Gastrocnemius medialis (tissue), 4 donors: ENCODE results near the gene CFAP69. TPM values are rescaled to one million over a fixed set of nuclear protein-coding genes. Genes with fewer than 3 reads are reported as not detected.

ENCODE experiments used
- ATAC-seq, 2 donors: fragments of 150-250 bp; one replicate each; pipeline ENCODE4 v1.9.1; 2016
- DNase-seq, 2 donors: peaks; one replicate each; pipeline ENCODE4 v3.0.0-alpha.2; 2019
- H3K27ac ChIP-seq, 4 donors: fragments of 200-600 bp; sonication (generic); 1 replicate in 1 of 4; 2 replicates in 3 of 4; pipeline ENCODE4 v1.5.1; 2016 to 2018; ENCODE audit warnings: mild to moderate bottlenecking in 2 of 4, moderate library complexity in 1 of 4
- H3K27me3 ChIP-seq, 3 donors: fragments of 200-600 bp; sonication (generic) in 2 of 3; 1 replicate in 1 of 3; 2 replicates in 2 of 3; pipeline versions ENCODE4 v1.5.1 to v1.6.0; 2016 to 2019; ENCODE audit warnings: mild to moderate bottlenecking in 1 of 3, moderate library complexity in 1 of 3
- H3K36me3 ChIP-seq, 2 donors: fragments of 200-600 bp; sonication (generic) in 1 of 2; one replicate each; pipeline ENCODE4 v1.5.1; 2017 to 2018
- H3K4me1 ChIP-seq, 2 donors: fragments of 200-600 bp; sonication (generic) in 1 of 2; one replicate each; pipeline ENCODE4 v1.5.1; 2016 to 2017; ENCODE audit warnings: mild to moderate bottlenecking in 2 of 2
- H3K4me3 ChIP-seq, 4 donors: fragments of 200-600 bp; sonication (generic) in 3 of 4; 1 replicate in 1 of 4; 2 replicates in 3 of 4; pipeline ENCODE4 v1.5.1; 2016 to 2019; ENCODE audit warnings: mild to moderate bottlenecking in 2 of 4
- H3K9me3 ChIP-seq, 3 donors: fragments of 200-600 bp; sonication (generic) in 2 of 3; 1 replicate in 1 of 3; 2 replicates in 2 of 3; pipeline ENCODE4 v1.5.1; 2016 to 2019
- POLR2A ChIP-seq, 2 donors: fragments of 450-650 bp; IDR thresholded peaks; one replicate each; pipeline ENCODE4 v1.6.1; 2017; ENCODE audit warnings: antibody characterized with exemption in 2 of 2, mild to moderate bottlenecking in 2 of 2, moderate library complexity in 2 of 2
- in situ Hi-C, 4 donors: fragments of 200-750 bp; cut with MboI; loops; one replicate each; pipeline versions ENCODE4 v1.15.0 to v1.8.0; 2017; ENCODE audit warnings: low sequenced_read_pairs in 4 of 4
- intact Hi-C: fragments of 100-400 bp; cut with DNase I; formaldehyde crosslinking; loops from one replicate; pipeline ENCODE4 v1.15.1; 2023; ENCODE audit warnings: low total_unique reads
- total RNA-seq, 4 donors: library from RNA; depleted of rRNA; stranded (reverse); fragments of >200 nt; gene quantifications; one replicate each; pipeline versions ENCODE4 v1.1.0 to v1.2.3, GENCODE V29; 2016
- TF ChIP-seq, protein P1 (sequence below), 5 experiments: fragments of 450-650 bp in 3 of 5; fragments of 200-600 bp in 2 of 5; sonication (generic) in 2 of 5; IDR thresholded peaks in 4 of 5; conservative IDR thresholded peaks in 1 of 5; 1 replicate in 4 of 5; 2 replicates in 1 of 5; pipeline ENCODE4 v1.5.1; 2016 to 2019; ENCODE audit warnings: antibody characterized with exemption in 5 of 5, mild to moderate bottlenecking in 3 of 5, moderate library complexity in 3 of 5

Gene CFAP69
- total RNA-seq, 4 donors from 2014 or later = 0.62 to 4.9 (median 1.6) TPM; not detected in 1

DNA sequence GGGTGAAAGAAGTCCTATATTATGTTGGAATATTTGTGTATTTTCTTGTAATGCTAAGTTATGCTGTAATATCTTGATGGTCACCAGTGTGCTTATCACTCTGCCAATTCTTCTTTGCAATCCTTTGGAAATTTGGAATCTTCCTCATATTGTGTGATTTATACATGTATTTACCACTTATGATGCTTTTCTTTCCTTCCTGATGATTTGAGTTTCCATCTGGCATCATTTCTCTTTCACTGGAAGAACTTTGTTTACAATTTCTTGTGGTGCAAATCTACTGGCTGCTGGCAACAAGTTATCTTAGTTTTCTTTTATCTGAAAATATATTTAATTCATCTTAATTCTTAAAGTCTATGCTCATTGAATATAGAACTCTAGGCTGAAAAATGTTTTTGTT, 29.2 kb downstream of the CFAP69 start:
- Histone ChIP-seq H3K27me3 (no peaks in the 10 kb centered on the region), H3K36me3 (no peaks in the 10 kb centered on the region), H3K9me3 (no peaks in the 10 kb centered on the region), H3K27ac (no peak overlapping the region), H3K4me1 (no peaks in the 10 kb centered on the region), H3K4me3 (no peak overlapping the region)
- DNase-seq (no peak), ATAC-seq (no peak)
- in situ Hi-C loops = loop anchor here in 1 of 4 donors (25.0 kb wide), 1 partner anchor 112 kb away; the partner anchor contains the start of gene STEAP1
- no peak for TF ChIP-seq POLR2A (IDR thresholded peaks at IDR 0.05)
- TF ChIP-seq, protein P1, sequence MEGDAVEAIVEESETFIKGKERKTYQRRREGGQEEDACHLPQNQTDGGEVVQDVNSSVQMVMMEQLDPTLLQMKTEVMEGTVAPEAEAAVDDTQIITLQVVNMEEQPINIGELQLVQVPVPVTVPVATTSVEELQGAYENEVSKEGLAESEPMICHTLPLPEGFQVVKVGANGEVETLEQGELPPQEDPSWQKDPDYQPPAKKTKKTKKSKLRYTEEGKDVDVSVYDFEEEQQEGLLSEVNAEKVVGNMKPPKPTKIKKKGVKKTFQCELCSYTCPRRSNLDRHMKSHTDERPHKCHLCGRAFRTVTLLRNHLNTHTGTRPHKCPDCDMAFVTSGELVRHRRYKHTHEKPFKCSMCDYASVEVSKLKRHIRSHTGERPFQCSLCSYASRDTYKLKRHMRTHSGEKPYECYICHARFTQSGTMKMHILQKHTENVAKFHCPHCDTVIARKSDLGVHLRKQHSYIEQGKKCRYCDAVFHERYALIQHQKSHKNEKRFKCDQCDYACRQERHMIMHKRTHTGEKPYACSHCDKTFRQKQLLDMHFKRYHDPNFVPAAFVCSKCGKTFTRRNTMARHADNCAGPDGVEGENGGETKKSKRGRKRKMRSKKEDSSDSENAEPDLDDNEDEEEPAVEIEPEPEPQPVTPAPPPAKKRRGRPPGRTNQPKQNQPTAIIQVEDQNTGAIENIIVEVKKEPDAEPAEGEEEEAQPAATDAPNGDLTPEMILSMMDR (IDR thresholded peaks at IDR 0.05 in 4 of 5, conservative IDR thresholded peaks at IDR 0.05 in 1 of 5) = no peak
- intact Hi-C loops = no loop called here

DNA sequence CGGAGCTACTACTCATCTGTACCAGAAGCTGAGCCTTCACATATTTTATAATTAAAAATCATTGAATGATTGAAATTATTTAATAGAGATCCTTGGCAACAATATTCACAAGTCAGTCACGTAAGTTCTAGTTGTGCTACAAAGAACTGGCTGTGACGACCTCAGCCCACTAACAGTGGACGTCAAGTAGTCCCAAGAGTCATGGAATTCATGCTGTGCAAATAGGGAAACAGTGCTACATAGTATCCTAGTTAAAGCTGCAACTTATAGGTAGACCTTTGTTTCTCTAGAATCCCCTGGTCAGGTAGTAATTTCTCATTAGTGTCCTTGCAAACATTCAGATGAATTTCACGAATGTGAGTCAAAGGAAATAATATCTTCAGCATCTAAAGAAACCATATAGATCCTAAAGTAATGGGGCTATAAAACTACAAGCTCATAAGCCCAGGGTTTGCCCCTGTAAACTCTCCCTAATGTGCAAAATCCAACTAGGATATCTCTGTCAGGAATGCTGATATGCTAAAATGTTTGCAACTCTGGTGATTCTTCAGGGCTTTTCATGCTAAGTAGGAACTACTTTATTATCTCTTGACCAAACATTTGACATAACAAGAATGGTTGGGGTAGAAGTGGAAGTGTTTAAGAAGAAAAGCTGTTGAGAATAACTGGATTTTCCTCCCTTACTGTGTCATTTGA, 31.2 kb downstream of the CFAP69 start:
- in situ Hi-C loops = no loop called here
- intact Hi-C loops = no loop called here

DNA sequence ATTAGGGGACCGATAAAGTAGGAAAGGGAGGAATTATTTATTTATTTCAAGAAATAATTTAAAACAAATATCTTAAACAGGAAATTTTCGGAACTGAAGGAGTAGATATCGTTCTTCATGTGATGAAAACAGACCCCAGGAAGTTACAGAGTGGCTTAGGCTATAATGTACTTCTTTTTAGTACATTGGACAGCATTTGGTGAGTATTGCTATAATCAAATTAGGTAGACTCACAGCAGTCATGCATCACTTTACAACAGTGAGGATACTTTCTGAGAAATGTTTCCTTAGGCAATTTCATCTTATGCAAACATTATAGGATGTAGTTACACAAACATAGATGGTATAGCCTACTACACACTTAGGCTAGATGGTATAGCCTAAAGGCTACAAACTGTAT, 43.2 kb downstream of the CFAP69 start:
- H3K36me3 ChIP-seq = peaks cover 0 to 3% of the 10 kb centered on the region in 2 donors
- H3K9me3 ChIP-seq = no peaks in the 10 kb centered on the region
- no peak overlapping the region for H3K27ac ChIP-seq
- intact Hi-C loops = no loop called here
- no peaks in the 10 kb centered on the region for H3K4me1 ChIP-seq
- no peak for TF ChIP-seq POLR2A (IDR thresholded peaks at IDR 0.05)
- TF ChIP-seq, protein P1 (IDR thresholded peaks at IDR 0.05 in 4 of 5, conservative IDR thresholded peaks at IDR 0.05 in 1 of 5) = no peak
- H3K27me3 ChIP-seq = no peaks in the 10 kb centered on the region
- H3K4me3 ChIP-seq = no peak overlapping the region
- in situ Hi-C loops = no loop called here
- DNase-seq = no peak
- no peak for ATAC-seq

More for the DNA sequence above, 31.2 kb downstream of the CFAP69 start:
- DNase-seq (no peak), ATAC-seq (no peak)
- Histone ChIP-seq H3K9me3 (no peaks in the 10 kb centered on the region), H3K4me1 (no peaks in the 10 kb centered on the region), H3K4me3 (no peak overlapping the region), H3K27ac (no peak overlapping the region), H3K36me3 (no peaks in the 10 kb centered on the region), H3K27me3 (no peaks in the 10 kb centered on the region)
- TF ChIP-seq POLR2A (IDR thresholded peaks at IDR 0.05) = no peak
- TF ChIP-seq, protein P1 (IDR thresholded peaks at IDR 0.05 in 4 of 5, conservative IDR thresholded peaks at IDR 0.05 in 1 of 5) = no peak

DNA sequence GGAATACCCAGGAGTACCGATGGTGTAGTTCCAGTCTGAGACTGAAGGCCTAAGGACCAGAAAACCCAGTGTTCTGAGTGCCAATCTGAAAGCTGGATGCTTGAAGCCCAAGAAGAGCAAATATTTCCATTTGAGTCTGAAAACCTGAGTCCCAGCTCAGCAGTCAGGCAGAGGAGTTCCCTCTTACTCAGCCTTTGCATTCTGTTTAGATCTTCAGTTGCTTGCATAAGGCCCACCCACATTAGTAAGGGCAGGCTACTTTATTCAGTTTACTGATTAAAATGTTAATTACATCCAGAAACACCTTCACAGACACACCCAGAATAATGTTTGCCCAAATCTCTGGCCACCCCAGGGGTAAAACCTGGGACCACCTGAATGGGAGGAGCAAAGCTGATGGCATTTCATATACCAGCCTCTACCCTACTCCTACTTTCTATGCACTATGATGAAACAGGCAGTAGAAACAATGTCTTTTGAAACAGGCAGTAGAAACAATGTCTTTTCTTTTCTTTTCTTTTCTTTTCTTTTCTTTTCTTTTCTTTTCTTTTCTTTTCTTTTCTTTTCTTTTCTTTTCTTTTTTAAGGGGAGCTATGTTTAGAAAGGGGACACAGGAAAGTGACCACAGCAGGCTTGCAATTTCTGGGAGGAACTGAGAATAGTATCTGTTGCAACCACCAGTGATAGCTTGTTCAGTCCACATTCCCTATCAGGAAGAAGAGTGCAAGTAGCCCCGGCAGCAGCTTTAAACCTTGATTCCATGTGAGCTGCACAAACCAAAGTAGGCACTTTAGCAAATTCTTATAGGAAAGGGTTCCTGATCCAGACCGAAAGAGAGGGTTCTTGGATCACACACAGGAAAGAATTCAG, 45.5 kb downstream of the CFAP69 start:
- Histone ChIP-seq H3K27me3 (no peaks in the 10 kb centered on the region), H3K4me1 (no peaks in the 10 kb centered on the region), H3K9me3 (no peaks in the 10 kb centered on the region), H3K27ac (no peak overlapping the region), H3K36me3 (peaks cover 0 to 3% of the 10 kb centered on the region in 2 donors), H3K4me3 (no peak overlapping the region)
- TF ChIP-seq, protein P1 (IDR thresholded peaks at IDR 0.05 in 4 of 5, conservative IDR thresholded peaks at IDR 0.05 in 1 of 5) = no peak
- no peak for TF ChIP-seq POLR2A (IDR thresholded peaks at IDR 0.05)
- in situ Hi-C loops = no loop called here
- ATAC-seq (no peak), DNase-seq (no peak)
- intact Hi-C loops = no loop called here
